HepG2 (cell line): Measurements from ENCODE around the gene SPACA4. TPM values are rescaled to one million over a fixed set of nuclear protein-coding genes. Genes with fewer than 3 reads are reported as not detected.
A peak's percentile ranks its signal among the peaks of the same experiment; 100 is the strongest.

Experiments used
- ATAC-seq: fragments of 200-7000 bp; cut with Tn5 transposase; 3 replicates; pipeline ENCODE4 v1.9.1; 2020; ENCODE audit warnings: mild to moderate bottlenecking, moderate library complexity
- BruUV-seq: library from RNA; stranded (reverse); fragments of 400-500 nt; replicated peaks from 2 replicates; lab custom pipeline; 2021; lab: Mats Ljungman, UMichigan
- CTCF ChIA-PET: fragments of 300-600 bp; formaldehyde crosslinking; extraction: SDS; loops from one replicate; lab custom pipeline; 2021; ENCODE audit warnings: low total read pairs, inconsistent platforms, low intra/inter-chr PET ratio; lab: Yijun Ruan, JAX
- POLR2A ChIA-PET: fragments of 350-600 bp; sonication (Branson Sonifier 250); formaldehyde crosslinking; loops from one replicate; lab custom pipeline; 2020; ENCODE audit warnings: antibody characterized with exemption, inconsistent platforms; lab: Yijun Ruan, JAX
- DNase-seq: peaks from one replicate; pipeline ENCODE4 v3.0.0-alpha.2; 2015; ENCODE audit warnings: low spot score
- FAIRE-seq: peaks from 3 replicates; lab custom pipeline; 2011; peaks lifted over from hg19 to GRCh38; lab: Jason Lieb, UNC
- H2AFZ ChIP-seq: one replicate; pipeline ENCODE4 v1.6.1; 2011; ENCODE audit warnings: low read length, inconsistent platforms
- H3K27ac ChIP-seq: fragments of 300-600 bp; 3 replicates; pipeline ENCODE4 v1.8.0; 2011; ENCODE audit warnings: mixed run types, mild to moderate bottlenecking, mixed read lengths, low read length, inconsistent platforms; ENCODE audit not compliant: insufficient read depth; ENCODE audit errors: extremely low read length
- H3K27me3 ChIP-seq, 2 experiments: fragments of 200-600 bp in 1 of 2; 2 replicates in 1 of 2; 3 replicates in 1 of 2; pipeline versions ENCODE4 v1.6.0 to v1.8.0; 2011; ENCODE audit warnings: low read length in 2 of 2, mild to moderate bottlenecking in 2 of 2, moderate library complexity in 2 of 2, inconsistent platforms in 1 of 2; ENCODE audit not compliant: insufficient read depth in 2 of 2, control insufficient read depth in 1 of 2
- H3K36me3 ChIP-seq, 2 experiments: fragments of 200-600 bp in 1 of 2; replicated peaks in 1 of 2; 2 replicates in 1 of 2; 3 replicates in 1 of 2; pipeline versions ENCODE4 v1.5.1 to v1.8.0; 2011; ENCODE audit warnings: low read length in 2 of 2, inconsistent platforms in 1 of 2; ENCODE audit not compliant: insufficient read depth in 2 of 2, control insufficient read depth in 1 of 2
- H3K4me1 ChIP-seq: 2 replicates; pipeline ENCODE4 v1.5.1; 2012; ENCODE audit warnings: low read length, inconsistent platforms; ENCODE audit not compliant: insufficient read depth
- H3K4me2 ChIP-seq: 2 replicates; pipeline ENCODE4 v1.6.0; 2011; ENCODE audit warnings: low read depth, low read length, inconsistent platforms
- H3K4me3 ChIP-seq, 3 experiments: fragments of 200-600 bp in 1 of 3; sonication (generic), shearing (Covaris generic) in 1 of 3; replicated peaks in 1 of 3; 2 replicates each; pipeline ENCODE4 v1.5.1; 2011 to 2016; ENCODE audit warnings: low read length in 3 of 3, inconsistent platforms in 2 of 3, low read depth in 2 of 3, mild to moderate bottlenecking in 2 of 3, control low read depth in 1 of 3, mixed read lengths in 1 of 3; ENCODE audit not compliant: insufficient read depth in 1 of 3
- H3K79me2 ChIP-seq: one replicate; pipeline ENCODE4 v1.6.1; 2011; ENCODE audit warnings: low read length, inconsistent platforms; ENCODE audit not compliant: insufficient read depth
- H3K9ac ChIP-seq: 2 replicates; pipeline ENCODE4 v1.6.0; 2011; ENCODE audit warnings: mild to moderate bottlenecking, low read depth, low read length, inconsistent platforms; ENCODE audit not compliant: insufficient read depth
- H3K9me3 ChIP-seq: 2 replicates; pipeline ENCODE4 v1.5.1; 2012; ENCODE audit warnings: mild to moderate bottlenecking, low read length
- H4K20me1 ChIP-seq: 2 replicates; pipeline ENCODE4 v1.6.0; 2011; ENCODE audit warnings: inconsistent platforms, mild to moderate bottlenecking, low read length, moderate library complexity; ENCODE audit not compliant: insufficient read depth
- DPF2 ChIP-seq: sonication (generic); formaldehyde crosslinking; IDR thresholded peaks from 2 replicates; pipeline ENCODE4 v1.4.0; 2020; ENCODE audit warnings: mild to moderate bottlenecking, low read depth, missing genetic modification reagents, borderline replicate concordance
- ETV5 ChIP-seq: IDR thresholded peaks from 2 replicates; pipeline ENCODE4 v1.6.1; 2018; ENCODE audit warnings: missing biosample characterization, missing genetic modification reagents, inconsistent platforms, borderline replicate concordance
- GABPA ChIP-seq, 2 experiments: IDR thresholded peaks; 2 replicates each; pipeline ENCODE4 v1.6.1; 2011 to 2016; ENCODE audit warnings: low read depth in 2 of 2, low read length in 1 of 2, missing biosample characterization in 1 of 2, missing genetic modification characterization in 1 of 2
- ISX ChIP-seq: sonication (generic); formaldehyde crosslinking; conservative IDR thresholded peaks from 2 replicates; pipeline ENCODE4 v1.5.0; 2020; ENCODE audit warnings: missing genetic modification reagents
- MAFK ChIP-seq, 2 experiments: IDR thresholded peaks in 1 of 2; conservative IDR thresholded peaks in 1 of 2; 2 replicates each; pipeline ENCODE4 v1.6.1; 2011; ENCODE audit warnings: improper control_type of control experiment in 2 of 2, low read length in 2 of 2
- MAZ ChIP-seq, 2 experiments: sonication (generic) in 1 of 2; formaldehyde crosslinking in 1 of 2; IDR thresholded peaks; 2 replicates each; pipeline versions ENCODE4 v1.5.0 to v1.6.1; 2012 to 2020; ENCODE audit warnings: low read depth in 2 of 2, mild to moderate bottlenecking in 2 of 2, borderline replicate concordance in 1 of 2, improper control_type of control experiment in 1 of 2, low read length in 1 of 2, missing genetic modification reagents in 1 of 2, moderate library complexity in 1 of 2
- MTA1 ChIP-seq: sonication (generic); formaldehyde crosslinking; IDR thresholded peaks from 2 replicates; pipeline ENCODE4 v1.4.0; 2020; ENCODE audit warnings: missing genetic modification reagents, mild to moderate bottlenecking, borderline replicate concordance
- PAWR ChIP-seq: sonication (generic); formaldehyde crosslinking; IDR thresholded peaks from 2 replicates; pipeline ENCODE4 v1.4.0; 2020; ENCODE audit warnings: missing genetic modification reagents, mild to moderate bottlenecking, borderline replicate concordance
- POLR2G ChIP-seq: fragments of 200-400 bp; formaldehyde crosslinking; IDR thresholded peaks from 2 replicates; pipeline ENCODE4 v1.6.1; 2018; ENCODE audit warnings: mild to moderate bottlenecking, low read depth, low read length, moderate library complexity
- SIX1 ChIP-seq: sonication (generic); formaldehyde crosslinking; IDR thresholded peaks from 2 replicates; pipeline ENCODE4 v1.4.0; 2020; ENCODE audit warnings: missing genetic modification reagents, borderline replicate concordance
- SNAI1 ChIP-seq: sonication (generic); formaldehyde crosslinking; IDR thresholded peaks from 2 replicates; pipeline ENCODE4 v1.5.0; 2020; ENCODE audit warnings: mild to moderate bottlenecking, missing genetic modification reagents, borderline replicate concordance
- SRSF1 ChIP-seq: fragments of 200-400 bp; formaldehyde crosslinking; optimal IDR thresholded peaks from 2 replicates; pipeline ENCODE3; 2017; ENCODE audit warnings: mild to moderate bottlenecking, low read depth, low read length, moderate library complexity
- ZNF124 ChIP-seq: sonication (generic); formaldehyde crosslinking; IDR thresholded peaks from 2 replicates; pipeline ENCODE4 v1.4.0; 2020; ENCODE audit warnings: missing genetic modification reagents
- ZNF329 ChIP-seq: sonication (generic); formaldehyde crosslinking; IDR thresholded peaks from 2 replicates; pipeline ENCODE4 v1.9.0; 2021; ENCODE audit warnings: low read depth, mild to moderate bottlenecking, missing genetic modification reagents
- ZNF614 ChIP-seq: IDR thresholded peaks from 2 replicates; pipeline ENCODE4 v1.6.1; 2018; ENCODE audit warnings: missing biosample characterization, missing genetic modification reagents, inconsistent platforms, borderline replicate concordance
- ZNF788 ChIP-seq: sonication (generic); formaldehyde crosslinking; IDR thresholded peaks from 2 replicates; pipeline ENCODE4 v1.5.0; 2020; ENCODE audit warnings: mild to moderate bottlenecking, missing genetic modification reagents, borderline replicate concordance
- WGBS: methylation state at CpG from one replicate; pipeline ENCODE4 v1.1.6; 2017; ENCODE audit warnings: low lambda C conversion rate; 5-methylcytosine and 5-hydroxymethylcytosine counted together
- in situ Hi-C: cut with HindIII; loops from 2 replicates; pipeline ENCODE4 v1.10.0; 2017; ENCODE audit warnings: low pct_unique_long_range_greater_than_20kb; ENCODE audit not compliant: extremely low pct_ligation_motif_present
- intact Hi-C: fragments of 100-400 bp; cut with micrococcal nuclease; formaldehyde crosslinking; loops from one replicate; pipeline ENCODE4 v1.10.0; 2022; ENCODE audit not compliant: unreplicated experiment
- polyA plus RNA-seq, 8 experiments: library from polyadenylated mRNA; depleted of rRNA in 3 of 8; stranded (reverse) in 7 of 8; unstranded in 1 of 8; fragments of >200 nt; fragmentation: Illumina TruSeq in 4 of 8; extraction: Trizol in 4 of 8; gene quantifications; 2 replicates each; pipeline versions ENCODE4 v1.2.1 to v1.2.3, GENCODE V29; 2011 to 2016; ENCODE audit warnings: low read depth in 4 of 8, missing spikeins in 1 of 8, mixed read lengths in 1 of 8; ENCODE audit not compliant: insufficient read depth in 1 of 8
- total RNA-seq, 5 experiments: library from RNA; depleted of rRNA; stranded (reverse); fragments of >200 nt; fragmentation: Illumina TruSeq; extraction: Trizol; gene quantifications; 2 replicates each; pipeline ENCODE4 v1.2.3, GENCODE V29; 2016; ENCODE audit warnings: low read depth in 1 of 5
- TF ChIP-seq, protein P1 (sequence below): sonication (generic); formaldehyde crosslinking; IDR thresholded peaks from 2 replicates; pipeline ENCODE4 v1.4.0; 2020; ENCODE audit warnings: missing genetic modification reagents, borderline replicate concordance

The SPACA4 gene
- total and polyA plus RNA-seq, 2 of the 13 experiments (the other 11 are each of a cell fraction or from before 2014, with no cell fraction given), result not detected

DNA sequence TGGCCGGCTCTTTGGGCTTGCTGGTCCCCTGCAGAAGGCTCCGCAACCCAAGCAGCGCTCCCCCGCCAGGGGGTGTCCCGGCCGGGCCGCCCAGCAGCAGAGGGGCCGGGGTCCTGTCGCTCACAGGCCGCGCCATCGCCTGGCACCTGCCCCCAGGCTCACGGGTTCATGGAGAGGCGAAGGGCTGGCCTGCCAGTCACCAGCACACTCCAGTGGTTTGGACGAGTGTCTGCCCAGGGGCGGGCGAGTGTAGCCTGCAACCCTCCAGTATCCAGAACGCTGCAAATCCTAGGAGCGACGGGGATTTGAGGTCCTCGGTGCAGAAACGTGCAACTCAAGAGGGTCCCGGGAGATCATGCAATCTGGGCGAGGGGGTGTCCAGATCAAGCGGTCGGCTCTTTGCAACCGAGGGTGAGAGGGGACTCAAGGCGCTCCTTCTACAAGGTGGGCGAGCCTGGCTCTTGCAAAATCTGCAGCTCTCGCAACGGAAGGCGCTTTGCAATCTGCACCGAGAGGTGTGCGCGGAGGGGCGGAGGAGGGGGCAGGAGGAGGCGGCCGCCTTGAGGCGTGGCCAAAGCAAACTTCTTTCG lies 30.4 kb downstream of the SPACA4 start, which contains the start of gene DBP (continued):
- TF ChIP-seq, protein P1, sequence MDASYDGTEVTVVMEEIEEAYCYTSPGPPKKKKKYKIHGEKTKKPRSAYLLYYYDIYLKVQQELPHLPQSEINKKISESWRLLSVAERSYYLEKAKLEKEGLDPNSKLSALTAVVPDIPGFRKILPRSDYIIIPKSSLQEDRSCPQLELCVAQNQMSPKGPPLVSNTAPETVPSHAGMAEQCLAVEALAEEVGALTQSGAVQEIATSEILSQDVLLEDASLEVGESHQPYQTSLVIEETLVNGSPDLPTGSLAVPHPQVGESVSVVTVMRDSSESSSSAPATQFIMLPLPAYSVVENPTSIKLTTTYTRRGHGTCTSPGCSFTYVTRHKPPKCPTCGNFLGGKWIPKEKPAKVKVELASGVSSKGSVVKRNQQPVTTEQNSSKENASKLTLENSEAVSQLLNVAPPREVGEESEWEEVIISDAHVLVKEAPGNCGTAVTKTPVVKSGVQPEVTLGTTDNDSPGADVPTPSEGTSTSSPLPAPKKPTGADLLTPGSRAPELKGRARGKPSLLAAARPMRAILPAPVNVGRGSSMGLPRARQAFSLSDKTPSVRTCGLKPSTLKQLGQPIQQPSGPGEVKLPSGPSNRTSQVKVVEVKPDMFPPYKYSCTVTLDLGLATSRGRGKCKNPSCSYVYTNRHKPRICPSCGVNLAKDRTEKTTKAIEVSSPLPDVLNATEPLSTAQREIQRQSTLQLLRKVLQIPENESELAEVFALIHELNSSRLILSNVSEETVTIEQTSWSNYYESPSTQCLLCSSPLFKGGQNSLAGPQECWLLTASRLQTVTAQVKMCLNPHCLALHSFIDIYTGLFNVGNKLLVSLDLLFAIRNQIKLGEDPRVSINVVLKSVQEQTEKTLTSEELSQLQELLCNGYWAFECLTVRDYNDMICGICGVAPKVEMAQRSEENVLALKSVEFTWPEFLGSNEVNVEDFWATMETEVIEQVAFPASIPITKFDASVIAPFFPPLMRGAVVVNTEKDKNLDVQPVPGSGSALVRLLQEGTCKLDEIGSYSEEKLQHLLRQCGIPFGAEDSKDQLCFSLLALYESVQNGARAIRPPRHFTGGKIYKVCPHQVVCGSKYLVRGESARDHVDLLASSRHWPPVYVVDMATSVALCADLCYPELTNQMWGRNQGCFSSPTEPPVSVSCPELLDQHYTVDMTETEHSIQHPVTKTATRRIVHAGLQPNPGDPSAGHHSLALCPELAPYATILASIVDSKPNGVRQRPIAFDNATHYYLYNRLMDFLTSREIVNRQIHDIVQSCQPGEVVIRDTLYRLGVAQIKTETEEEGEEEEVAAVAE (CRISPR knock-in tag), result no peak
- peak; percentile 56 for TF ChIP-seq SRSF1
- TF ChIP-seq SIX1, result no peak
- no peak for TF ChIP-seq ZNF614

- ChIA-PET CTCF (interaction anchor here (0.6 to 0.9 kb wide), 2 partner anchors 9 to 23 kb away, joined by 3 read pairs; partner anchors contain the start of gene CA11), POLR2A (interaction anchor here (0.6 to 2.0 kb wide), 5 partner anchors 8 to 305 kb away, joined by 3 to 12 read pairs (median 4); partner anchors contain the start of genes CA11, RPL18 and SPHK2)
- WGBS, result 0% methylated on average over 10 of the region's 38 CpGs
- peak; percentile 96 for DNase-seq
- peak overlapping the region; percentile 70 for H3K27ac ChIP-seq
- H4K20me1 ChIP-seq, result no peaks in the 10 kb centered on the region
- peaks cover 0 to 8% of the 10 kb centered on the region in 2 experiments; a peak in 3 of 5 replicates for H3K27me3 ChIP-seq
- BruUV-seq, result no TSS peak
- H3K9me3 ChIP-seq, result no peaks in the 10 kb centered on the region
- no peak overlapping the region for H2AFZ ChIP-seq
- H3K79me2 ChIP-seq, result no peaks in the 10 kb centered on the region
- intact Hi-C loops (no loop called here), in situ Hi-C loops (no loop called here)
- peaks cover 70% of the 10 kb centered on the region for H3K4me1 ChIP-seq
- peak; percentile 85 for ATAC-seq
- peak overlapping the region; percentile 15 to 76 (median 59); a peak in 4 of 6 replicates for H3K4me3 ChIP-seq
- H3K9ac ChIP-seq, result peak overlapping the region; percentile 49
- peak overlapping the region; percentile 96 for H3K4me2 ChIP-seq
- FAIRE-seq, result peak; percentile 84
- H3K36me3 ChIP-seq, result no peaks in the 10 kb centered on the region
- peak; percentile 83 for TF ChIP-seq ZNF788 (CRISPR knock-in tag)
- TF ChIP-seq ZNF329 (CRISPR knock-in tag), result no peak
- TF ChIP-seq MTA1 (CRISPR knock-in tag), result peak; percentile 35; the same call in 1 of the 2 replicates
- no peak for TF ChIP-seq MAFK (conservative IDR thresholded peaks at IDR 0.05 in 1 of 2, IDR thresholded peaks at IDR 0.05 in 1 of 2; ENCODE audit: low read length in 2 of 2)
- 0 out of 2 replicates have a peak, but pooled peaks have one; percentile 28 for TF ChIP-seq PAWR (CRISPR knock-in tag)
- TF ChIP-seq MAZ (IDR thresholded peaks at IDR 0.05; ENCODE audit: borderline replicate concordance, low read depth, low read length), result peak; percentile 74; the same call in 1 of the 2 replicates
- TF ChIP-seq MAZ (CRISPR knock-in tag; IDR thresholded peaks at IDR 0.05; ENCODE audit: low read depth), result peak; percentile 87
- TF ChIP-seq SNAI1, result peak; percentile 92; the same call in 1 of the 2 replicates
- TF ChIP-seq DPF2, result no peak; the same call in 1 of the 2 replicates
- no peak; the same call in 1 of the 2 replicates for TF ChIP-seq GABPA (IDR thresholded peaks at IDR 0.05; ENCODE audit: low read depth, low read length)
- peak; percentile 57; the same call in 1 of the 2 replicates for TF ChIP-seq GABPA (CRISPR knock-in tag; IDR thresholded peaks at IDR 0.05; ENCODE audit: low read depth)
- TF ChIP-seq POLR2G, result no peak
- no peak for TF ChIP-seq ISX (CRISPR knock-in tag)
- peak; percentile 32; the same call in 1 of the 2 replicates for TF ChIP-seq ETV5 (CRISPR knock-in tag)
- no peak for TF ChIP-seq ZNF124 (CRISPR knock-in tag)
These were observed 31.0 kb downstream of the SPACA4 start for GRCh38 chr19:48637449-48637947.
